NCI-H128 (cell line): ENCODE results near the gene ITGB4.

ENCODE experiments used
- DNase-seq: peaks from one replicate; lab custom pipeline; 2025; ENCODE audit not compliant: unreplicated experiment; lab: John Stamatoyannopoulos, UW

Gene ITGB4

DNA sequence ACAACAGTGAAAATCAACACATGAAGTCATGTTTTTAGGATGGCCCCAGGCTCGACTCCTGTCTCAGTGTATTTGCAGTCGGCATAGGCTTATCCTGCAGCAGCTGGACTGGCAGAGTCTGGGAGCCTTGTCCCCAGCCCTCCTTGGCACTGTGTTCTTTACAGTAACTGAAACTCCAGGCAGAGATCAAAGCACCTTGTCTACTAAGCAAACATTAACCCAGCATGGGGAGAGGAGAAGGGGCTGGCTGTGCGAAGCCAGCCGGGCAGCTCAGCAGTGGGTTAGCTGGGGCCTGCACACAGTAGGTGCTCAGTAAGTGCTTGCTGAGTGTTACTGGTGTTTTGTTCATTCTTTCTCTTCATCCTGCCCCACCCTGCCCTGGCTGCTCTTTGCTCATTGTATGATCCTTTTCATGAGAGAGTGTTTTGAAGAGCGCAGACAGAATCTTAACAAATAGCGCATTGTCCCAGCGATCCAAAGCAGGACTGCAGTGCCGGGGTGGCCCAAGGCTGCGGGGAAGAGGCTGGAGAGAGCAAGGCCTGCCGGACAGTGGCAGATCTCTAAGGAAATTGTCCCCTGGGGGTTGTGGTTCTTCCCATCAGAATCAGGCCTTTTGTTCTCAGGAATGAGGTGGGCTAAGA lies 23.5 kb upstream of the ITGB4 start:
- no peak for DNase-seq

GRCh38 chr17:75698659-75699058 lies 22.6 kb upstream of the ITGB4 start:
- DNase-seq, result no peak

GRCh38 chr17:75701288-75701687 lies 20.0 kb upstream of the ITGB4 start:
- no peak for DNase-seq

- no peak for DNase-seq
Observed at GRCh38 chr17:75703191-75703590, 18.1 kb upstream of the ITGB4 start.

DNA sequence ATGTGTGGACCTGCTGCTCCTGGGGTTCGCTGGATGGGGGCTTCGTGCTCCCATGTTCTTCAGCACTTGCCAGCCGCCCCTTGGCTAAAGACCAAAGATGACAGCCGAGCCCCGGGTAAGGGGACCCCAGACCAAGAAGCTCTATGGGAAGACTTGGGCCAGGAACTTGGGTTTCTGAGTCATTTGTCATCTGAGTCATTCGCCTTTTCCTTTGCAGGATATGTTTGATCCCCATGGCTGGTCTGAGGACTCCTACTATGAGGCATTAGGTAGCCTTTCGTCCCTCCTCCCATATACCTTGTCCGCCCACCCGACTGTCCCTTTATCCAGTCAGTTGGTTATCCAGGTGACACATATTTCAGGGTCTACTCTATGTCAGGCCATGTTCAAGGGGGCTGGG lies 17.7 kb upstream of the ITGB4 start:
- no peak for DNase-seq

DNA sequence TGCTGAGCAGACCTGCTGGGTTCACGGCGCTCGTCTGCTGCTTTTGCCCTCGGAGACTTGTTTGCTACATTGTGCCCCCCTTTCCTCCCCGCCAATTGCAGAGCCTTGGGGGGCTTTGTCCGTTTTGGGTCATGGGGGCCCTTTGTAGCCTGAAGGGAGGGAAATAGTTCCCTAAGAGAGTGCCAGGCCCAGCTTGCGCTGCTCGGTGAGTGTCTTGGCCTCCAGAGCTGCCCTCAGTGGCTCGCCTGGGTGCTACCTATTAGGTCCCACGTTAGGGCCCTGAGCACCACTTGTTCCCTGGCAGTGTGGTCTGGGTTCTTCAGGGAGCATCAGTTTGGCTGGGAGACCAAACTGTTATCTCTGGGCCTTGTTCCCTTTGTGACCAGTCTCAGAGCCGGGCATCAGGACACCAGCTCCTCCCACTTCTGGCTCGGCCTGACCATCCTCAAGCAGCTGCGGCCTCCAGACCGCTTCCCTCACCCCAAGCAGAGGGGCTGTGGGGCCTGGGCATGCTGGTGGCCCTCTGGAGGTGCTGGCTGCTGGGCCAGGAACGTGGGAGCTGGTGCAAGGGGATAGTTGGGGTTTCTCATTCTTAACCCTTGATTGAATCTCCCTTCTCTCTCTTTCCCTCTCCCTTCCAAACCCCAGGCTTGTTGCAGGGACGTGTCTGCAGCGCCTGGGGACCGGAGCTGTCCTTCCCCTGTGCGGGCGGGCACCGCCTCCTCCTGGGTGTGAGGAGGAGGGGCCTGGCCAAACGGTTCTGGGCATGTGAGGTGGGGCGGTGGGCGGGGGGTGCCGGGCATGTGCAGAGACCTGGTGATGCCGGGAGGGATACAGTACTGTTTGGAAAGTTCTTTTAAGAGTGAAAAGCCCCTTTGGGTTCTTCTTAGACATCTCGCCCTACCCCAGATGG lies 16.0 kb upstream of the ITGB4 start:
- DNase-seq, result no peak

- no peak for DNase-seq
Observed at GRCh38 chr17:75706042-75706728, 15.1 kb upstream of the ITGB4 start.

DNA sequence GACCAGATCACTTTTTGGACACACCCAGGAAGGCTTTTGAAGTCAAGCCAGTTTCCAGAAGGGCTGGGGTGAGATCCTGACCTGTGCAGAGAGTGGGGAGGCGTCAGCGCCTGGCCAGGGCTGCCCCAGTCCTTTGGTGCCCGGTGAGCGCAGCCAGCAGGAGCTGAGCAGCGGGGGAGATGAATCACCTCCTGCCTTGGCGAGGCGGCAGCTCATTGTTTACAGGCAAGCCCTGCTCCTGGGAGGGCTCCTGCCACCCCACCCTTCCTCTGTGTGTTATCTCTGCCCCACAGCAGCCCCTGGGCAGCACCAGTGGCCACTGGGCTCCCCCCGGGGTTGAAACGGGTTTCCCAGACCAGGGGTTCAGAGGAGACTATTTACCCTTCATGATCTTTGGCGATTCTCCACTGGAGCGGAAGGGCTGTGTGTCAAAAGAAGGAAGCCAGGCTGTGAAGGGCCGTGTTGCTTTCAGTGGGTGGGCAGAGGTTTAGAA lies 14.1 kb upstream of the ITGB4 start:
- no peak for DNase-seq

- DNase-seq, result no peak
Observed at GRCh38 chr17:75712446-75712845, 8.8 kb upstream of the ITGB4 start.

DNA sequence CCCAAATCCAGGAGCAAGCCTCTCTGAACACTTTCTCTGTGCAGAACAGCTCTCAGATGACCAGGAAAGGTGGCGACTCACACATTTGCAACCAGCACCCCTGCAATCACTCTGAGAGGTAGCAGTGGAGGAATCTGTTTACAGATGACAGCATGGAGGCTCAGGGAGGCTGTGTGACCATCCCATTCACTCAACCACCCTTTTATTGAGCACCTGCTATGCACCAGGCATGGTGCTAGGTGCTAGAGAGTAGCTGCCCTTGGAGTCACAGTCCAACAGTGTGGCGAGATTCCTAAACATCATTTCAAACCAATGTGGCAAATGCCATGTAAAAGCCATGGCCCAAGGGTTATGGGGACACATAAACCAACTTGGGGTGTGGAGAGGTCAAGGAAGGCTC lies 1.5 kb upstream of the ITGB4 start:
- DNase-seq, result no peak

GRCh38 chr17:75721463-75722011 lies 278 bp downstream of the ITGB4 start:
- no peak for DNase-seq

DNA sequence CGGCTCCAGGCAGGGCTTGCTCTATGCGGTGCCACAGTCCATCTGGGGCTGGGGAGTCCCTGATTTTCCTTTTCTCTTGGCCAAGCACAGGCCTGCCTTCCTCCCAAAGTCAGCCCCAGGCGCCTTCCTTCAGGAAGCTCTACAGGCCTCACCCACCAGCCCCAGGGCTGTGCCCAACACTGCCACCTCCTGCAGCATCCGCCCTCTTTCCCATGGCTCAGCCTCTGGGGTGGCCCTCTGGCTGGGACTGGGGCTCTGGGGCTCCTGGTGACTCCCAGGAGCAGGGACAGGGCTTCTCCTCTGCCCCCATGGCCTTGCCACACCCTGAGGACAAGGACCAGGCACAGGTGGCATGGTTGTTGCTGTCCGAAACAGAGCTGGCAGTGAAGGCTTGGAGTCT lies 817 bp downstream of the ITGB4 start:
- DNase-seq, result no peak

DNA sequence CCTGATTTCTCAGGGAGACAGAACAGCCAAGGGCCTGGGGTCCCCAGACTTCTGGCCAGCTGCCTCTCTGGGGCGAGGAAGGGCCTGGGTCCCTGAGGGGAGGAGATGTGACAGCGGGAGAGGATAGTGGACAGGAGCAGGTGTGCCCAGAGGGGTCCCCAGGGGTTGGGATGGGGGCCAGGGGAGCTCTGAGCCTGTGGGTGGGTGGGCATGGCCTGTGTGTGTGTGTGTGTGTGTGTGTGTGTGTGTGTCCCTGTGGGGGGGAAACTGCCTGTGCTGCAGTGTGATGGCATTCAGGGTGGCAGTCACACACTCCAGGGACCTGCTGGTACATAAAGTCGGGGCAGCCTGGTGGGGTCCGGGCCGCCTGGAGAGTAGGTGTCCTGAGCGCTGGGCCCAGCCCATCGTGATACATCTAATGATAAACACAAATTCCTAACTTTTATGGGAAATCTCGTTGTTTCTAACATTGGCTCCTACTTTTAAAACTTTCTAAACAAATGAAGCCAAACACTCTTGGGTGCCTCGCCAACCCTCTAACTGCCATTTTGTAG lies 1.4 kb downstream of the ITGB4 start:
- no peak for DNase-seq

GRCh38 chr17:75723171-75723930 lies 2.1 kb downstream of the ITGB4 start:
- no peak for DNase-seq

- no peak for DNase-seq
Observed at GRCh38 chr17:75724016-75725003, 3.1 kb downstream of the ITGB4 start.

DNA sequence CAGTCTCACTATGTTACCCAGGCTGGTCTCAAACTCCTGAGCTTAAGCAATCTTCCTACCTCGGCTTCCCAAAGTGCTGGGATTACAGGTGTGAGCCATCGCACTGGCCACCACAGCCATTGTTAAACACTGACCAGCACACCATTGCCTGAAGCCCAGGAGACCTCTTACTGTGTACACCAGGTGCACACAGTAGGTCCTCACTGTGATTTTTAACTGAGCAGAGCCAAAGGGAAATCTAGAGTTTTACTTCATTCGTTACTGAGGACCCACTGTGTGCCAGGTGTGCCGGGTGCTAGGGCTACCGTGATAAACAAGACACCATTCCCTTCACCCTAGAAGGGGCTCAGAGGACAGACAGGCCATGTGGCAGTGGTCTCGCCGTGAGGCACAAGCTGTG lies 4.2 kb downstream of the ITGB4 start:
- DNase-seq, result no peak

GRCh38 chr17:75727391-75727790 lies 6.1 kb downstream of the ITGB4 start:
- no peak for DNase-seq

GRCh38 chr17:75729351-75729750 lies 8.1 kb downstream of the ITGB4 start:
- no peak for DNase-seq

DNA sequence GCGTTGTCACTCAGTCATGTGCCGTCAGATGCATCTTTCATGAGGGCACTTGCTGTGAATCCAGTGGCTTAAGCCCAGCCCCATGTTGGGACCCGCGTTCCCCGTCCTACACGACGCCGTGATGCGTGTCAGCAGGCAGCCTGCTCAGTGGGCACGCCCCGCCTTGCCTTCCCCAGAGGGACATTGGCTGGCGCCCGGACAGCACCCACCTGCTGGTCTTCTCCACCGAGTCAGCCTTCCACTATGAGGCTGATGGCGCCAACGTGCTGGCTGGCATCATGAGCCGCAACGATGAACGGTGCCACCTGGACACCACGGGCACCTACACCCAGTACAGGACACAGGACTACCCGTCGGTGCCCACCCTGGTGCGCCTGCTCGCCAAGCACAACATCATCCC lies 8.8 kb downstream of the ITGB4 start:
- no peak for DNase-seq
